ENCODE measurements around the gene SPATA17.

The SPATA17 gene

GRCh38 chr1:217718873-217719272, 87.7 kb downstream of the SPATA17 start:
- no peak for TF ChIP-seq POLR2A (IDR thresholded peaks at IDR 0.05; ENCODE audit: low read depth, low read length)
- peak; percentile 52 for FAIRE-seq
- peak; percentile 3 for DNase-seq (ENCODE audit: insufficient read length, low spot score)

GRCh38 chr1:217721692-217722091, 90.5 kb downstream of the SPATA17 start:
- DNase-seq (ENCODE audit: insufficient read length, low spot score) (no peak), FAIRE-seq (no peak)
- no peak for TF ChIP-seq POLR2A (IDR thresholded peaks at IDR 0.05; ENCODE audit: low read depth, low read length)

- no peak for DNase-seq (ENCODE audit: insufficient read length, low spot score)
- no peak for TF ChIP-seq POLR2A (IDR thresholded peaks at IDR 0.05; ENCODE audit: low read depth, low read length)
- FAIRE-seq: no peak
Measured at GRCh38 chr1:217734973-217735372, 103.8 kb downstream of the SPATA17 start.

GRCh38 chr1:217747156-217747769, 116.1 kb downstream of the SPATA17 start:
- DNase-seq (ENCODE audit: insufficient read length, low spot score): no peak
- no peak for TF ChIP-seq POLR2A (IDR thresholded peaks at IDR 0.05; ENCODE audit: low read depth, low read length)
- no peak for FAIRE-seq

- FAIRE-seq (no peak), DNase-seq (ENCODE audit: insufficient read length, low spot score) (no peak)
- no peak for TF ChIP-seq POLR2A (IDR thresholded peaks at IDR 0.05; ENCODE audit: low read depth, low read length)
Measured at GRCh38 chr1:217769768-217770167, 138.6 kb downstream of the SPATA17 start.

GRCh38 chr1:217770918-217771317, 139.8 kb downstream of the SPATA17 start:
- DNase-seq (ENCODE audit: insufficient read length, low spot score) (no peak), FAIRE-seq (no peak)
- no peak for TF ChIP-seq POLR2A (IDR thresholded peaks at IDR 0.05; ENCODE audit: low read depth, low read length)

GRCh38 chr1:217776693-217777092, 145.5 kb downstream of the SPATA17 start:
- DNase-seq (ENCODE audit: insufficient read length, low spot score) (no peak), FAIRE-seq (no peak)
- no peak for TF ChIP-seq POLR2A (IDR thresholded peaks at IDR 0.05; ENCODE audit: low read depth, low read length)

GRCh38 chr1:217781056-217781455, 149.9 kb downstream of the SPATA17 start:
- TF ChIP-seq POLR2A (IDR thresholded peaks at IDR 0.05; ENCODE audit: low read depth, low read length): no peak
- DNase-seq (ENCODE audit: insufficient read length, low spot score): no peak
- FAIRE-seq: no peak

GRCh38 chr1:217791091-217791490, 159.9 kb downstream of the SPATA17 start:
- TF ChIP-seq POLR2A (IDR thresholded peaks at IDR 0.05; ENCODE audit: low read depth, low read length): no peak
- FAIRE-seq (no peak), DNase-seq (ENCODE audit: insufficient read length, low spot score) (no peak)

GRCh38 chr1:217805792-217806191, 174.6 kb downstream of the SPATA17 start:
- DNase-seq (ENCODE audit: insufficient read length, low spot score): no peak
- TF ChIP-seq POLR2A (IDR thresholded peaks at IDR 0.05; ENCODE audit: low read depth, low read length): no peak
- no peak for FAIRE-seq

- no peak for DNase-seq (ENCODE audit: insufficient read length, low spot score)
- no peak for FAIRE-seq
- no peak for TF ChIP-seq POLR2A (IDR thresholded peaks at IDR 0.05; ENCODE audit: low read depth, low read length)
Measured at GRCh38 chr1:217812175-217812574, 181.0 kb downstream of the SPATA17 start.

GRCh38 chr1:217813031-217813430, 181.9 kb downstream of the SPATA17 start:
- TF ChIP-seq POLR2A (IDR thresholded peaks at IDR 0.05; ENCODE audit: low read depth, low read length): no peak
- no peak for FAIRE-seq
- DNase-seq (ENCODE audit: insufficient read length, low spot score): no peak

GRCh38 chr1:217837691-217838090, 206.5 kb downstream of the SPATA17 start:
- FAIRE-seq (no peak), DNase-seq (ENCODE audit: insufficient read length, low spot score) (no peak)
- TF ChIP-seq POLR2A (IDR thresholded peaks at IDR 0.05; ENCODE audit: low read depth, low read length): no peak

GRCh38 chr1:217839161-217839560, 208.0 kb downstream of the SPATA17 start:
- FAIRE-seq: no peak
- DNase-seq (ENCODE audit: insufficient read length, low spot score): no peak
- no peak for TF ChIP-seq POLR2A (IDR thresholded peaks at IDR 0.05; ENCODE audit: low read depth, low read length)

GRCh38 chr1:217846733-217847132, 215.6 kb downstream of the SPATA17 start:
- no peak for DNase-seq (ENCODE audit: insufficient read length, low spot score)
- TF ChIP-seq POLR2A (IDR thresholded peaks at IDR 0.05; ENCODE audit: low read depth, low read length): no peak
- no peak for FAIRE-seq

- TF ChIP-seq POLR2A (IDR thresholded peaks at IDR 0.05; ENCODE audit: low read depth, low read length): no peak
- FAIRE-seq (no peak), DNase-seq (ENCODE audit: insufficient read length, low spot score) (no peak)
Measured at GRCh38 chr1:217847643-217848042, 216.5 kb downstream of the SPATA17 start.

Data from H54 (cell line).